OCI-M1 (cell line): ENCODE data around the gene UBTD2.
A peak's percentile ranks its signal among the peaks of the same experiment; 100 is the strongest.
"Not testable (repeated sequence)": the region's sequence is repeated elsewhere in the genome, so short reads cannot be mapped to it uniquely, and the experiment has no call there.

ENCODE experiments used
- DNase-seq: peaks from one replicate; lab custom pipeline; 2025; lab: John Stamatoyannopoulos, UW

Gene UBTD2

GRCh38 chr5:172283020-172283861 is at the start of gene UBTD2:
Gene UBTD2, minus strand, starts transcription at chr5:172283764. Its CDS starts 99 bp downstream, at chr5:172283665.
- peak; percentile 57 for DNase-seq

GRCh38 chr5:172326901-172327300 is 43.3 kb upstream of the UBTD2 start:
- DNase-seq: not testable (repeated sequence)

- DNase-seq: no peak
Measured at GRCh38 chr5:172325452-172325851, 41.9 kb upstream of the UBTD2 start.

GRCh38 chr5:172322028-172322965 is 38.7 kb upstream of the UBTD2 start:
- no peak for DNase-seq

GRCh38 chr5:172321593-172321992 is 38.0 kb upstream of the UBTD2 start:
- no peak for DNase-seq

GRCh38 chr5:172319708-172320441 is 36.3 kb upstream of the UBTD2 start:
- DNase-seq: no peak

- no peak for DNase-seq
Measured at GRCh38 chr5:172315587-172316493, 32.3 kb upstream of the UBTD2 start.

- no peak for DNase-seq
Measured at GRCh38 chr5:172313915-172314314, 30.4 kb upstream of the UBTD2 start.

- DNase-seq: no peak
Measured at GRCh38 chr5:172312286-172312685, 28.7 kb upstream of the UBTD2 start.

GRCh38 chr5:172311605-172312004 is 28.0 kb upstream of the UBTD2 start:
- no peak for DNase-seq

GRCh38 chr5:172311026-172311425 is 27.5 kb upstream of the UBTD2 start:
- DNase-seq: no peak

- DNase-seq: no peak
Measured at GRCh38 chr5:172305380-172305779, 21.8 kb upstream of the UBTD2 start.

GRCh38 chr5:172303572-172304335 is 20.2 kb upstream of the UBTD2 start:
- no peak for DNase-seq

- DNase-seq: no peak
Measured at GRCh38 chr5:172303162-172303561, 19.6 kb upstream of the UBTD2 start.

GRCh38 chr5:172302047-172302710 is 18.6 kb upstream of the UBTD2 start:
- no peak for DNase-seq

- DNase-seq: no peak
Measured at GRCh38 chr5:172299916-172300439, 16.4 kb upstream of the UBTD2 start.

- DNase-seq: no peak
Measured at GRCh38 chr5:172294831-172295230, 11.3 kb upstream of the UBTD2 start.

GRCh38 chr5:172293745-172294342 is 10.3 kb upstream of the UBTD2 start:
- no peak for DNase-seq
